IPS-15b (cell line): ENCODE measurements around the gene CEP19.

ENCODE experiments used
- H3K27me3 ChIP-seq: one replicate; pipeline ENCODE4 v1.6.1; 2013; ENCODE audit warnings: low read length; ENCODE audit not compliant: control insufficient read depth, insufficient read depth
- H3K36me3 ChIP-seq: one replicate; pipeline ENCODE4 v1.6.1; 2013; ENCODE audit warnings: low read length; ENCODE audit not compliant: control insufficient read depth, insufficient read depth
- H3K4me1 ChIP-seq: one replicate; pipeline ENCODE4 v1.6.1; 2013; ENCODE audit warnings: mild to moderate bottlenecking, low read length; ENCODE audit not compliant: control insufficient read depth, insufficient read depth
- H3K4me3 ChIP-seq: one replicate; pipeline ENCODE4 v1.5.1; 2013; ENCODE audit warnings: low read depth, low read length
- H3K9ac ChIP-seq: one replicate; pipeline ENCODE4 v1.6.1; 2013; ENCODE audit warnings: low read depth, mild to moderate bottlenecking, low read length
- H3K9me3 ChIP-seq: one replicate; pipeline ENCODE4 v1.6.1; 2013; ENCODE audit warnings: mild to moderate bottlenecking, low read length; ENCODE audit not compliant: control insufficient read depth, insufficient read depth

Gene CEP19

GRCh38 chr3:196677931-196678330 lies 34.1 kb downstream of the CEP19 start:
- H3K4me3 ChIP-seq, result no peak overlapping the region
- no peaks in the 10 kb centered on the region for H3K9me3 ChIP-seq
- H3K36me3 ChIP-seq, result no peaks in the 10 kb centered on the region
- H3K27me3 ChIP-seq, result no peaks in the 10 kb centered on the region
- H3K9ac ChIP-seq, result no peak overlapping the region
- no peaks in the 10 kb centered on the region for H3K4me1 ChIP-seq

GRCh38 chr3:196677353-196677752 lies 34.7 kb downstream of the CEP19 start:
- H3K9me3 ChIP-seq, result no peaks in the 10 kb centered on the region
- H3K36me3 ChIP-seq, result no peaks in the 10 kb centered on the region
- no peaks in the 10 kb centered on the region for H3K27me3 ChIP-seq
- no peak overlapping the region for H3K4me3 ChIP-seq
- no peak overlapping the region for H3K9ac ChIP-seq
- H3K4me1 ChIP-seq, result no peaks in the 10 kb centered on the region

GRCh38 chr3:196673632-196674031 lies 38.4 kb downstream of the CEP19 start:
- H3K9me3 ChIP-seq, result no peaks in the 10 kb centered on the region
- H3K4me1 ChIP-seq, result no peaks in the 10 kb centered on the region
- H3K4me3 ChIP-seq, result no peak overlapping the region
- no peaks in the 10 kb centered on the region for H3K27me3 ChIP-seq
- H3K36me3 ChIP-seq, result no peaks in the 10 kb centered on the region
- H3K9ac ChIP-seq, result no peak overlapping the region

GRCh38 chr3:196670339-196670738 lies 41.7 kb downstream of the CEP19 start:
- Histone ChIP-seq H3K36me3 (no peaks in the 10 kb centered on the region), H3K27me3 (no peaks in the 10 kb centered on the region), H3K4me3 (no peak overlapping the region), H3K4me1 (peaks cover 5% of the 10 kb centered on the region), H3K9ac (no peak overlapping the region), H3K9me3 (no peaks in the 10 kb centered on the region)

GRCh38 chr3:196667056-196667825 lies 44.8 kb downstream of the CEP19 start:
- Histone ChIP-seq H3K4me3 (no peak overlapping the region), H3K9me3 (no peaks in the 10 kb centered on the region), H3K4me1 (peaks cover 10% of the 10 kb centered on the region)

GRCh38 chr3:196666001-196666867 lies 45.8 kb downstream of the CEP19 start:
- H3K9ac ChIP-seq, result no peak overlapping the region
- no peak overlapping the region for H3K4me3 ChIP-seq
- no peaks in the 10 kb centered on the region for H3K9me3 ChIP-seq
- H3K4me1 ChIP-seq, result peaks cover 10% of the 10 kb centered on the region
- peaks cover 4% of the 10 kb centered on the region for H3K36me3 ChIP-seq
- no peaks in the 10 kb centered on the region for H3K27me3 ChIP-seq

More at GRCh38 chr3:196667056-196667825, 44.8 kb downstream of the CEP19 start:
- H3K9ac ChIP-seq, result no peak overlapping the region
- H3K36me3 ChIP-seq, result no peaks in the 10 kb centered on the region
- H3K27me3 ChIP-seq, result no peaks in the 10 kb centered on the region

- peaks cover 8% of the 10 kb centered on the region for H3K36me3 ChIP-seq
- peaks cover 10% of the 10 kb centered on the region for H3K4me1 ChIP-seq
- H3K9me3 ChIP-seq, result no peaks in the 10 kb centered on the region
- no peaks in the 10 kb centered on the region for H3K27me3 ChIP-seq
- no peak overlapping the region for H3K9ac ChIP-seq
- no peak overlapping the region for H3K4me3 ChIP-seq
Measured at GRCh38 chr3:196662711-196663571, 49.1 kb downstream of the CEP19 start.

GRCh38 chr3:196662033-196662432 lies 50.0 kb downstream of the CEP19 start:
- H3K4me3 ChIP-seq, result no peak overlapping the region
- H3K9ac ChIP-seq, result no peak overlapping the region
- no peaks in the 10 kb centered on the region for H3K27me3 ChIP-seq
- peaks cover 10% of the 10 kb centered on the region for H3K4me1 ChIP-seq
- peaks cover 8% of the 10 kb centered on the region for H3K36me3 ChIP-seq
- H3K9me3 ChIP-seq, result no peaks in the 10 kb centered on the region

- Histone ChIP-seq H3K9ac (no peak overlapping the region), H3K4me3 (no peak overlapping the region), H3K27me3 (no peaks in the 10 kb centered on the region), H3K4me1 (peaks cover 10% of the 10 kb centered on the region), H3K9me3 (no peaks in the 10 kb centered on the region), H3K36me3 (peaks cover 8% of the 10 kb centered on the region)
Measured at GRCh38 chr3:196661400-196661799, 50.6 kb downstream of the CEP19 start.

- Histone ChIP-seq H3K9ac (no peak overlapping the region), H3K36me3 (peaks cover 8% of the 10 kb centered on the region)
Measured at GRCh38 chr3:196660381-196661166, 51.5 kb downstream of the CEP19 start.

GRCh38 chr3:196659901-196660351 lies 52.1 kb downstream of the CEP19 start:
- peaks cover 8% of the 10 kb centered on the region for H3K36me3 ChIP-seq
- no peaks in the 10 kb centered on the region for H3K27me3 ChIP-seq
- no peak overlapping the region for H3K4me3 ChIP-seq
- no peak overlapping the region for H3K9ac ChIP-seq
- no peaks in the 10 kb centered on the region for H3K9me3 ChIP-seq
- H3K4me1 ChIP-seq, result peaks cover 4% of the 10 kb centered on the region

More at GRCh38 chr3:196660381-196661166, 51.5 kb downstream of the CEP19 start:
- Histone ChIP-seq H3K9me3 (no peaks in the 10 kb centered on the region), H3K27me3 (no peaks in the 10 kb centered on the region), H3K4me3 (no peak overlapping the region), H3K4me1 (peaks cover 4% of the 10 kb centered on the region)
